Erythroblast (primary cell): ENCODE measurements around the gene PRICKLE2.

ENCODE experiments used
- DNase-seq, 2 experiments: peaks; one replicate each; lab custom pipeline; 2025; lab: John Stamatoyannopoulos, UW
- GATA1 ChIP-seq: IDR thresholded peaks from 2 replicates; pipeline ENCODE4 v1.6.1; 2011; ENCODE audit warnings: low read depth, mild to moderate bottlenecking, control low read depth, low read length, moderate library complexity
- POLR2A ChIP-seq: IDR thresholded peaks from 2 replicates; pipeline ENCODE4 v1.6.1; 2011; ENCODE audit warnings: mild to moderate bottlenecking, low read length

Gene PRICKLE2

DNA sequence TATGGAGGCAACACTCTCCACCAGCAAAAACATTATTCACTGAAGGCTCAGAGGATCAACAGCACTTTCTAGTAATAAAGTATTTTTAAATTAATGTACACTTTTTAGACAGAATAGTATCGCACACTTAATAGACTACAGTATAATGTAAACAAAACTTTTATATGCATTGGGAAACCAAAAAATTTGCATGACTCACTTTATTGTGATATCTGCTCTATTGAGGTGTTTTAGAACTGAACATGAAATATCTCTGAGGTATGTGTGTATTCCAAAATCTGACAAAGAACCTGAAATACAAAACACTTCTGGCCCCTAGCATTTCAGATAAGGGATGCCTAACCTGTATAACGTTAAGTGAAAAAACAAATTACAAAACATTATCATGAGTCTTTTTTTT, 99.7 kb downstream of the PRICKLE2 start:
- DNase-seq = no peak
- TF ChIP-seq GATA1 = no peak
- no peak for TF ChIP-seq POLR2A

- TF ChIP-seq POLR2A (no peak), GATA1 (no peak)
Measured at GRCh38 chr3:64123931-64124330, 101.3 kb downstream of the PRICKLE2 start.

DNA sequence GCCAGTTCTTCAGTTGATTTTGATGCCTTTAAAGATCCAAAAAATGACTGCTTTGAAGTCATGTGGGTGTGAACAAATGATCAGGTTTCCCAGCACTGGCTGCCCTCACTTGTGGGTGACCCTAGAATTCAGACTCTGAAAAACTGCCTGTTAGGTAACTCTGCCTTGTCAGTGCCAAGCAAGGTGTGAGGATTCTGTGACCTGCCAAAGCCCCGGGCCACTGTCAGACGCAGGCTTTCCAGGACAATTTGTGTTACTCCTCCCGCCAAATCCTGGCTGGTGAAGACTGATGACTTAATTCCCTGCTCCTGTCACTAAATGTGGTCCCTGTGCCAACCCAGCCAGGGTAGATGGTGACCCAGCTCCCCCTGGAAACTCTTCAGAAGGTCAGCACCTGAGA, 102.8 kb downstream of the PRICKLE2 start:
- DNase-seq = no peak
- no peak for TF ChIP-seq GATA1
- TF ChIP-seq POLR2A = no peak

More at GRCh38 chr3:64123931-64124330, 101.3 kb downstream of the PRICKLE2 start:
- DNase-seq = no peak

DNA sequence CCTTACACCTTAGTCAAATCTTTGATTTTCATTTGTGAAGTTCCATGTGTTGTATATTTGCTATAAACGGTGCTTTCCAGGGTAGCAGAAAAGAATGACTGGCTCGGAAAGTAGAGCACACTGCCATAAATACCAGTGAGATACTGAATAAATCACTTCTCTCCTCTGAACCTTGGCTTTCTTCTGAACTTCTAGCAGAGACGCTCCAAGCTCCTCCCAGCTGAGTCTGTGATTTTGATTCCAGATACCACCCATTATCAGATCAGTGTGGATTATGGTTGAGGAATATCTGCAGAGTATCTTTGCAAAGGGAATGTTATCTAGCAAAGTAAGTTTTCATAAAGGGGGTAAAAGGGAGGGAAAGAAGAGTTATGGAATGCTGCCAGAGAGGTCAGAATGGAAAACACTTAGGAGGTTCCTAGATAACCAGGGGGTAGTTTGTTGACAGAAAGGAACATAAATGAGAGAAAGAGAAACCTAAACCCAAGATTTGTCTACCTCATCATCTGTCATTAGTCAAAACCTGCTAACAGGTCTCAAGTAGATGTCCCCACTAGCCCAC, 103.4 kb downstream of the PRICKLE2 start:
- no peak for DNase-seq
- no peak for TF ChIP-seq GATA1
- TF ChIP-seq POLR2A = no peak

GRCh38 chr3:64120876-64121275, 104.4 kb downstream of the PRICKLE2 start:
- DNase-seq = no peak
- TF ChIP-seq GATA1 (no peak), POLR2A (no peak)

GRCh38 chr3:64117483-64117882, 107.8 kb downstream of the PRICKLE2 start:
- no peak for DNase-seq
- TF ChIP-seq GATA1 = no peak
- TF ChIP-seq POLR2A = no peak

DNA sequence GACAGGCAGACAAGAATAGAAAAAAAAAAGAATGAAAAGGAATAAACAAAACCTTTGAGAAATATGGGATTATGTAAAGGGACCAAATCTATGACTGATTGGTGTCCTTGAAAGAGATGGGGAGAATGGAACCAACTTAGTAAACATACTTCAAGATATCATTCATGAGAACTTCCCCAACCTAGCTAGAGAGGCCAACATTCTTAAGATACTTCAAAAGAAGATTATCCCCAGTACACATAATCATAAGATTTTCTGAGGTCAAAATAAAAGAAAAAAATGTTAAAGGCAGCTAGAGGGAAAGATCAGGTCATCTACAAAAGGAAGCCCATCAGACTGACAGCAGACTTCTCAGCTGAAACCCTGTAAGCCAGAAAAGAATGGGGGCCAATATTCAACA, 110.6 kb downstream of the PRICKLE2 start:
- TF ChIP-seq POLR2A = no peak
- TF ChIP-seq GATA1 = no peak
- no peak for DNase-seq

GRCh38 chr3:64111872-64112271, 113.4 kb downstream of the PRICKLE2 start:
- DNase-seq = no peak
- TF ChIP-seq POLR2A (no peak), GATA1 (no peak)

- TF ChIP-seq GATA1 (no peak), POLR2A (no peak)
- no peak for DNase-seq
Measured at GRCh38 chr3:64111083-64111482, 114.2 kb downstream of the PRICKLE2 start.

DNA sequence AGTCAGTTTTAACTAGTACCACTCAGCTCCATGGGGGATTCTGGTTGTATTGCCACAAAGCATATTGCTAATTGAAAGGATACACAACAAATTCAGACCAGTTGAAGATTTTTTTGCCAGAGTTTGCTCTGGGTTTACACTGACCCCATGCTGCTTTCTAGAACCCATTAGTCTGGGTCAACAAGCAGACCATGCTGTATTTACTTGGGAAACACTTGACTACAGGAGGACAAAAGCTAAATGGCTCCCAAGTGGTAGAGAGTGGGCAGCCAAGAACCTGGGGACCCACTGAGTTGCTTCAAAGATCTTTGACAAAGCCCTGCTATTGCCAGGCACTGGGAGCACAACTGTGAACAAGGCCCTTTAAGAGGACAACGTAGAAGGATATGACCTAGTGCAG, 115.2 kb downstream of the PRICKLE2 start:
- no peak for DNase-seq
- TF ChIP-seq GATA1 = no peak

DNA sequence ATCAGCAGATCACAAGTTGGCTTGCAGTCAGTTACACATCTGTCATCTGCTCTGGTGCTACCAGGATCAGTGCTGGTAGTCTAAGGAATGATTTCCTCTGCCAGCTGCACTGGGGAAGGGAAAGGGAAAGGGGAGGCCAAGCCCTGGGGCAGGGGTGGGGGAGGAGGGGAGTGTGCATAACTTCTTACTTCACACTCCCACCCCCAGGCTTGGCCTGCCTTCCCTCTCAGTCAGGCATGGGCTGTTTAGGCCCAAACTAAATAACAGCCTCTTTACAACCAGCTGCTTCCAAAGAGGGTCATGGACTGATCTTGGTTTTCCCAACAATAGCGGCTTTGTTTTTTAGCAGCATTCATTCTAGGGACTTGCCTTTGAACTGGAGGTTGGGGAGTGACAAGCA, 115.8 kb downstream of the PRICKLE2 start:
- TF ChIP-seq POLR2A (no peak), GATA1 (no peak)
- no peak for DNase-seq

- DNase-seq = no peak
- TF ChIP-seq POLR2A (no peak), GATA1 (no peak)
Measured at GRCh38 chr3:64108784-64109317, 116.4 kb downstream of the PRICKLE2 start.

DNA sequence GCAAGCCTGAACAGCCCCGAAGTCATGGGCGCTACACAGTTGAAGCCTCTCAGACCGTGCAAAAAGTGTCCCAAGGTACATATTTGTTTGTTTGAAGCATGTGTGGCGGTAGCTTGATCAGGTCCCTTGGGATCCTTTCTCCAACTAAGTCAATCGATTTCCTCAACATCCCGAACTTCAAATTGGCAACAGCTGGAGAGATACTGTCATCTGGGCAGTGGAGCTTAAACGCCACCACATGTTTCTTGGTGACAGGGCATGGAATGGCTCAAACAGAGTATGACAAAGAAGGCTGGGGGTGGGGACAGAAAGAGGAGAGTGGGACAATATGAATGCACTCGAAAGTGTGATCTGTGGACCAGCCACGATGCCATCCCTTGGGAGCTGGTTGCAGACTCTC, 117.0 kb downstream of the PRICKLE2 start:
- TF ChIP-seq GATA1 (no peak), POLR2A (no peak)
- DNase-seq = no peak

- TF ChIP-seq POLR2A (no peak), GATA1 (no peak)
- no peak for DNase-seq
Measured at GRCh38 chr3:64107190-64107589, 118.1 kb downstream of the PRICKLE2 start.

DNA sequence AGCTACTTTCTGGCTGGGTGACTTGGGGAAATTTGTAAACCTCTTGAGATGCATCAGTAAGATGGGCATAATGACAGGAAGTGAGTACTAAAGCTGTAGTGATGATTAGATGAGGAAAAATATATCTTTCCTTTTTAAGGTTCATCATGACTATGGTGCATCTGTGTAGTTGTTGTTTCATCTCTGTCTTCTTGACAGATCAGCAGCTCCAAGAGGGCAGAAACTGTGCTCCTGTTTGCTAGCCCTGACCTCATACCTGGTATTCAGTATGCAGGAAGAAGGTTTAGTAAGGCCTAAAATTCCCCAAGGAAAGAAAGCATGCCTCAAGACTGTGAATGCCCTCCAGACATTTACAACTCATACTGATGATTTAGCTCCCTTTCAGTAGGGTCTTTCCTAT, 119.5 kb downstream of the PRICKLE2 start:
- no peak for DNase-seq
- TF ChIP-seq GATA1 (no peak), POLR2A (no peak)
